SU-DHL-6 (cell line): Measurements from ENCODE around the gene UNC5B.

ENCODE experiments used
- EZH2phosphoT487 ChIP-seq: fragments of 200-600 bp; sonication (generic), shearing (Covaris generic); conservative IDR thresholded peaks from 2 replicates; pipeline ENCODE4 v1.6.1; 2018; ENCODE audit warnings: mild to moderate bottlenecking, antibody characterized with exemption, low read length, moderate library complexity, mixed read lengths
- TF ChIP-seq, protein P1 (sequence below): fragments of 200-600 bp; sonication (generic); IDR thresholded peaks from one replicate; pipeline ENCODE4 v1.5.1; 2017; ENCODE audit warnings: antibody characterized with exemption, mild to moderate bottlenecking, low read length, moderate library complexity; ENCODE audit not compliant: insufficient read depth, poor library complexity, severe bottlenecking

DNA sequence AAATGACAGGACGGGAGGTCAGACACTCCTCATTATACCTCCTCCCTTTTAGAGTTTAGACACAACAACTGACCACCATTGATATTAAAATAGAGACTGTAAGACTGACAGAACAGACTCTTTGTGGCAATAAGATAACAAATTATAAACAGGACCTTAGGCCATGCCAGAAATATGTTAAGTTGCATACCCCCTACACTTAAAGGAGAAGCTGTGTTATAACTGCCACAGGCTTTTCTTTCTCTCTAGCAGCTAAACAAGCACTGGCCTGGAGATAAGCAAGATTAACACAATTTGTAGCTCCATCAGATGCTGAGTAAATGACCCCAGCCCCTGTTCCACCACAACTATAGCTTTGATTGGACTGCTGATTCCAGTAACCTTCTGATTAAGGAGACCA is 10.5 kb upstream of the UNC5B start:
- TF ChIP-seq, protein P1, sequence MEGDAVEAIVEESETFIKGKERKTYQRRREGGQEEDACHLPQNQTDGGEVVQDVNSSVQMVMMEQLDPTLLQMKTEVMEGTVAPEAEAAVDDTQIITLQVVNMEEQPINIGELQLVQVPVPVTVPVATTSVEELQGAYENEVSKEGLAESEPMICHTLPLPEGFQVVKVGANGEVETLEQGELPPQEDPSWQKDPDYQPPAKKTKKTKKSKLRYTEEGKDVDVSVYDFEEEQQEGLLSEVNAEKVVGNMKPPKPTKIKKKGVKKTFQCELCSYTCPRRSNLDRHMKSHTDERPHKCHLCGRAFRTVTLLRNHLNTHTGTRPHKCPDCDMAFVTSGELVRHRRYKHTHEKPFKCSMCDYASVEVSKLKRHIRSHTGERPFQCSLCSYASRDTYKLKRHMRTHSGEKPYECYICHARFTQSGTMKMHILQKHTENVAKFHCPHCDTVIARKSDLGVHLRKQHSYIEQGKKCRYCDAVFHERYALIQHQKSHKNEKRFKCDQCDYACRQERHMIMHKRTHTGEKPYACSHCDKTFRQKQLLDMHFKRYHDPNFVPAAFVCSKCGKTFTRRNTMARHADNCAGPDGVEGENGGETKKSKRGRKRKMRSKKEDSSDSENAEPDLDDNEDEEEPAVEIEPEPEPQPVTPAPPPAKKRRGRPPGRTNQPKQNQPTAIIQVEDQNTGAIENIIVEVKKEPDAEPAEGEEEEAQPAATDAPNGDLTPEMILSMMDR, result no peak
- no peak for TF ChIP-seq EZH2phosphoT487
